GM23338 (cell line): ENCODE results near the gene NSD2. TPM values are rescaled to one million over a fixed set of nuclear protein-coding genes. Genes with fewer than 3 reads are reported as not detected.
"Not testable (repeated sequence)": the region's sequence is repeated elsewhere in the genome, so short reads cannot be mapped to it uniquely, and the experiment has no call there.

ENCODE experiments used
- ATAC-seq: fragments of 200-7000 bp; cut with Tn5 transposase; 3 replicates; pipeline ENCODE4 v1.9.1; 2020
- DNase-seq: peaks from one replicate; pipeline ENCODE4 v3.0.0-alpha.2; 2015; ENCODE audit warnings: low spot score
- H2AFZ ChIP-seq: fragments of 200-600 bp; sonication (generic); 2 replicates; pipeline ENCODE4 v1.8.0; 2016; ENCODE audit warnings: antibody characterized with exemption, mild to moderate bottlenecking, moderate library complexity
- H3F3A ChIP-seq: fragments of 200-600 bp; sonication (generic); replicated peaks from 2 replicates; pipeline ENCODE4 v1.8.0; 2017; ENCODE audit warnings: antibody characterized with exemption, mixed run types, low read depth
- H3K27ac ChIP-seq: fragments of 200-600 bp; sonication (generic); 2 replicates; pipeline ENCODE4 v1.6.1; 2016; ENCODE audit warnings: low read depth
- H3K27me3 ChIP-seq: fragments of 200-600 bp; sonication (generic); 2 replicates; pipeline ENCODE4 v1.8.0; 2016; ENCODE audit warnings: mild to moderate bottlenecking, mixed run types, moderate library complexity; ENCODE audit not compliant: insufficient read depth
- H3K36me3 ChIP-seq: fragments of 200-600 bp; sonication (generic); 2 replicates; pipeline ENCODE4 v1.8.0; 2016; ENCODE audit warnings: mild to moderate bottlenecking; ENCODE audit not compliant: insufficient read depth
- H3K4me1 ChIP-seq: fragments of 200-600 bp; sonication (generic); 2 replicates; pipeline ENCODE4 v1.8.0; 2016; ENCODE audit warnings: mild to moderate bottlenecking, moderate library complexity; ENCODE audit not compliant: insufficient read depth
- H3K4me2 ChIP-seq: fragments of 200-600 bp; sonication (generic); 2 replicates; pipeline ENCODE4 v1.7.1; 2017; ENCODE audit warnings: mixed run types
- H3K4me3 ChIP-seq: fragments of 200-600 bp; sonication (generic); 2 replicates; pipeline ENCODE4 v1.6.1; 2016; ENCODE audit warnings: mixed run types
- H3K79me2 ChIP-seq: fragments of 200-600 bp; sonication (generic); replicated peaks from 2 replicates; pipeline ENCODE4 v1.8.0; 2017; ENCODE audit warnings: mild to moderate bottlenecking; ENCODE audit not compliant: insufficient read depth
- H3K9me2 ChIP-seq: fragments of 200-600 bp; sonication (generic); 2 replicates; pipeline ENCODE4 v1.8.0; 2017; ENCODE audit not compliant: insufficient read depth
- H4K20me1 ChIP-seq: fragments of 200-600 bp; sonication (generic); replicated peaks from 2 replicates; pipeline ENCODE4 v1.8.0; 2017; ENCODE audit warnings: mild to moderate bottlenecking; ENCODE audit not compliant: insufficient read depth
- H3K27ac Mint-ChIP-seq: 2 replicates; pipeline ENCODE4 v1.8.0; 2020; ENCODE audit warnings: inconsistent platforms, mild to moderate bottlenecking, moderate library complexity, mixed read lengths
- H3K27me3 Mint-ChIP-seq: 3 replicates; pipeline ENCODE4 v1.8.0; 2022; ENCODE audit warnings: low read depth, mild to moderate bottlenecking, moderate library complexity, mixed read lengths, inconsistent platforms; ENCODE audit not compliant: insufficient read depth, poor library complexity
- H3K36me3 Mint-ChIP-seq: 3 replicates; pipeline ENCODE4 v1.8.0; 2021; ENCODE audit warnings: low read depth, mild to moderate bottlenecking, inconsistent platforms, moderate library complexity, mixed read lengths
- H3K4me1 Mint-ChIP-seq: 3 replicates; pipeline ENCODE4 v1.8.0; 2020; ENCODE audit warnings: mild to moderate bottlenecking, inconsistent platforms, mixed read lengths
- H3K4me3 Mint-ChIP-seq: 3 replicates; pipeline ENCODE4 v1.8.0; 2021; ENCODE audit warnings: moderate library complexity, mild to moderate bottlenecking, inconsistent platforms, mixed read lengths
- H3K9me3 Mint-ChIP-seq: 3 replicates; pipeline ENCODE4 v1.8.0; 2020; ENCODE audit warnings: moderate library complexity, mild to moderate bottlenecking, inconsistent platforms, mixed read lengths
- JUNB ChIP-seq: IDR thresholded peaks from one replicate; pipeline ENCODE4 v1.6.1; 2016; ENCODE audit warnings: antibody characterized with exemption; ENCODE audit not compliant: unreplicated experiment
- ZNF331 ChIP-seq: fragments of 250-450 bp; sonication (Bioruptor Pico); IDR thresholded peaks from 2 replicates; pipeline ENCODE4 v1.5.0; 2020; ENCODE audit warnings: low read depth, mild to moderate bottlenecking, moderate library complexity
- polyA plus RNA-seq: library from polyadenylated mRNA; unstranded; fragments of >200 nt; fragmentation: Nextera tagmentation; extraction: Ambion mirVana; gene quantifications from 2 replicates; pipeline ENCODE4 v1.2.1, GENCODE V29; 2016
- total RNA-seq: library from RNA; depleted of rRNA; stranded (reverse); fragments of >200 nt; shearing (Covaris generic); gene quantifications from 2 replicates; pipeline ENCODE4 v1.2.3, GENCODE V29; 2014
- TF ChIP-seq, protein P1 (sequence below): fragments of 250-450 bp; sonication (Bioruptor Pico); IDR thresholded peaks from 2 replicates; pipeline ENCODE4 v1.5.0; 2020; ENCODE audit warnings: mild to moderate bottlenecking, moderate library complexity
- TF ChIP-seq, protein P2 (sequence below): IDR thresholded peaks from one replicate; pipeline ENCODE4 v1.6.1; 2018; ENCODE audit warnings: antibody characterized with exemption; ENCODE audit not compliant: unreplicated experiment
- TF ChIP-seq, protein P3 (sequence below), 2 experiments: fragments of 200-600 bp in 1 of 2; sonication (generic) in 1 of 2; conservative IDR thresholded peaks; 2 replicates each; pipeline versions ENCODE4 v1.5.1 to v1.6.1; 2016 to 2017; ENCODE audit warnings: antibody characterized with exemption in 2 of 2, low read depth in 2 of 2, mild to moderate bottlenecking in 2 of 2, moderate library complexity in 1 of 2

The NSD2 gene
- total and polyA plus RNA-seq, 2 experiments from 2014 or later, result 33.5 to 84.4 TPM

DNA sequence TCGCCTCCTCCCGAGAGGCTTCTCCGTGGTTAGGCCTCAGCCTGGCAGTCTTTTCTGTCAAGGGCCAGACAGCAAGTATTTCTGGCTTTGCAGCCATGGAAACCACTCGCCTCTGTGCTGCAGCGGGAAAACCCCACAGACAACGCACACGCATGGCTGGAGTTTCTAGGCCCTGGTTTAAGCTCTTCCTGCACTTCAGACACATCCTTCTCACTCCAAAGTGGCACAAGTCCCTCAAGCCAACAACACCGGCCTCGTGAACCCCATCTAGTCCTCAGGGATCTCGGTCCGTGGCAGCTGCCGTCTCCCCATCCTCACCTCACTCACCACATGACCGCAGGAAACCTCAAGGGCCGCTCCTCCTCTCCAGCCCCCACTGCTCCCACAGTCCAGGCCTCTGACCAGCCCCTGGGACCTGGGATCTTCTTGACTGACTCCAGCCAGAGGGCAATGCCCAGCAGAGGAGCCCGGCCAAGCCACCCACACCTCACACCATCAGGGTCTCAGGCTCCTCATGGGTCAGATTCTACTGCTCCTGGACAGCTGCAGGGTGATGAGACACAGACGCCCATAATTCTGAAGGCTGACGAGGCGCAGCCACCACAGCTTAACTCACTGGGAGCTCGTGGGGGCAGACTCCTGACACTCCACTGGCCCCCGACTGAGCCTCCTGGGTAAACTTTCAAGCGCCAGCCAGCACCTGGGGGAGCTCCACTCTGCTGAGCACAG lies 37.0 kb upstream of the NSD2 start:
- no peak overlapping the region for H3K27ac Mint-ChIP-seq
- Histone ChIP-seq H3K27ac (no peak overlapping the region), H2AFZ (no peak overlapping the region), H3K79me2 (no peaks in the 10 kb centered on the region), H3K36me3 (peaks cover 7% of the 10 kb centered on the region; the same call in 1 of the 2 replicates), H3K4me2 (no peak overlapping the region), H3K4me3 (no peak overlapping the region), H3K4me1 (no peaks in the 10 kb centered on the region), H3K27me3 (no peaks in the 10 kb centered on the region), H3K9me2 (no peaks in the 10 kb centered on the region), H4K20me1 (no peaks in the 10 kb centered on the region; the same call in 1 of the 2 replicates), H3F3A (no peaks in the 10 kb centered on the region; the same call in 1 of the 2 replicates)
- peaks cover 10% of the 10 kb centered on the region for H3K9me3 Mint-ChIP-seq
- DNase-seq (no peak), ATAC-seq (no peak)
- peaks cover 10% of the 10 kb centered on the region for H3K4me1 Mint-ChIP-seq
- H3K27me3 Mint-ChIP-seq, result peaks cover 12% of the 10 kb centered on the region
- H3K36me3 Mint-ChIP-seq, result peaks cover 53% of the 10 kb centered on the region
- no peak overlapping the region for H3K4me3 Mint-ChIP-seq
- TF ChIP-seq, protein P1, sequence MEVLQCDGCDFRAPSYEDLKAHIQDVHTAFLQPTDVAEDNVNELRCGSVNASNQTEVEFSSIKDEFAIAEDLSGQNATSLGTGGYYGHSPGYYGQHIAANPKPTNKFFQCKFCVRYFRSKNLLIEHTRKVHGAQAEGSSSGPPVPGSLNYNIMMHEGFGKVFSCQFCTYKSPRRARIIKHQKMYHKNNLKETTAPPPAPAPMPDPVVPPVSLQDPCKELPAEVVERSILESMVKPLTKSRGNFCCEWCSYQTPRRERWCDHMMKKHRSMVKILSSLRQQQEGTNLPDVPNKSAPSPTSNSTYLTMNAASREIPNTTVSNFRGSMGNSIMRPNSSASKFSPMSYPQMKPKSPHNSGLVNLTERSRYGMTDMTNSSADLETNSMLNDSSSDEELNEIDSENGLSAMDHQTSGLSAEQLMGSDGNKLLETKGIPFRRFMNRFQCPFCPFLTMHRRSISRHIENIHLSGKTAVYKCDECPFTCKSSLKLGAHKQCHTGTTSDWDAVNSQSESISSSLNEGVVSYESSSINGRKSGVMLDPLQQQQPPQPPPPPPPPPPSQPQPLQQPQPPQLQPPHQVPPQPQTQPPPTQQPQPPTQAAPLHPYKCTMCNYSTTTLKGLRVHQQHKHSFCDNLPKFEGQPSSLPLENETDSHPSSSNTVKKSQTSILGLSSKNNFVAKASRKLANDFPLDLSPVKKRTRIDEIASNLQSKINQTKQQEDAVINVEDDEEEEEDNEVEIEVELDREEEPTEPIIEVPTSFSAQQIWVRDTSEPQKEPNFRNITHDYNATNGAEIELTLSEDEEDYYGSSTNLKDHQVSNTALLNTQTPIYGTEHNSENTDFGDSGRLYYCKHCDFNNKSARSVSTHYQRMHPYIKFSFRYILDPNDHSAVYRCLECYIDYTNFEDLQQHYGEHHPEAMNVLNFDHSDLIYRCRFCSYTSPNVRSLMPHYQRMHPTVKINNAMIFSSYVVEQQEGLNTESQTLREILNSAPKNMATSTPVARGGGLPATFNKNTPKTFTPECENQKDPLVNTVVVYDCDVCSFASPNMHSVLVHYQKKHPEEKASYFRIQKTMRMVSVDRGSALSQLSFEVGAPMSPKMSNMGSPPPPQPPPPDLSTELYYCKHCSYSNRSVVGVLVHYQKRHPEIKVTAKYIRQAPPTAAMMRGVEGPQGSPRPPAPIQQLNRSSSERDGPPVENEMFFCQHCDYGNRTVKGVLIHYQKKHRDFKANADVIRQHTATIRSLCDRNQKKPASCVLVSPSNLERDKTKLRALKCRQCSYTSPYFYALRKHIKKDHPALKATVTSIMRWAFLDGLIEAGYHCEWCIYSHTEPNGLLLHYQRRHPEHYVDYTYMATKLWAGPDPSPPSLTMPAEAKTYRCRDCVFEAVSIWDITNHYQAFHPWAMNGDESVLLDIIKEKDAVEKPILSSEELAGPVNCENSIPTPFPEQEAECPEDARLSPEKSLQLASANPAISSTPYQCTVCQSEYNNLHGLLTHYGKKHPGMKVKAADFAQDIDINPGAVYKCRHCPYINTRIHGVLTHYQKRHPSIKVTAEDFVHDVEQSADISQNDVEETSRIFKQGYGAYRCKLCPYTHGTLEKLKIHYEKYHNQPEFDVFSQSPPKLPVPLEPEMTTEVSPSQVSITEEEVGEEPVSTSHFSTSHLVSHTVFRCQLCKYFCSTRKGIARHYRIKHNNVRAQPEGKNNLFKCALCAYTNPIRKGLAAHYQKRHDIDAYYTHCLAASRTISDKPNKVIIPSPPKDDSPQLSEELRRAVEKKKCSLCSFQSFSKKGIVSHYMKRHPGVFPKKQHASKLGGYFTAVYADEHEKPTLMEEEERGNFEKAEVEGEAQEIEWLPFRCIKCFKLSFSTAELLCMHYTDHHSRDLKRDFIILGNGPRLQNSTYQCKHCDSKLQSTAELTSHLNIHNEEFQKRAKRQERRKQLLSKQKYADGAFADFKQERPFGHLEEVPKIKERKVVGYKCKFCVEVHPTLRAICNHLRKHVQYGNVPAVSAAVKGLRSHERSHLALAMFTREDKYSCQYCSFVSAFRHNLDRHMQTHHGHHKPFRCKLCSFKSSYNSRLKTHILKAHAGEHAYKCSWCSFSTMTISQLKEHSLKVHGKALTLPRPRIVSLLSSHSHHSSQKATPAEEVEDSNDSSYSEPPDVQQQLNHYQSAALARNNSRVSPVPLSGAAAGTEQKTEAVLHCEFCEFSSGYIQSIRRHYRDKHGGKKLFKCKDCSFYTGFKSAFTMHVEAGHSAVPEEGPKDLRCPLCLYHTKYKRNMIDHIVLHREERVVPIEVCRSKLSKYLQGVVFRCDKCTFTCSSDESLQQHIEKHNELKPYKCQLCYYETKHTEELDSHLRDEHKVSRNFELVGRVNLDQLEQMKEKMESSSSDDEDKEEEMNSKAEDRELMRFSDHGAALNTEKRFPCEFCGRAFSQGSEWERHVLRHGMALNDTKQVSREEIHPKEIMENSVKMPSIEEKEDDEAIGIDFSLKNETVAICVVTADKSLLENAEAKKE, result no peak
- TF ChIP-seq, protein P2, sequence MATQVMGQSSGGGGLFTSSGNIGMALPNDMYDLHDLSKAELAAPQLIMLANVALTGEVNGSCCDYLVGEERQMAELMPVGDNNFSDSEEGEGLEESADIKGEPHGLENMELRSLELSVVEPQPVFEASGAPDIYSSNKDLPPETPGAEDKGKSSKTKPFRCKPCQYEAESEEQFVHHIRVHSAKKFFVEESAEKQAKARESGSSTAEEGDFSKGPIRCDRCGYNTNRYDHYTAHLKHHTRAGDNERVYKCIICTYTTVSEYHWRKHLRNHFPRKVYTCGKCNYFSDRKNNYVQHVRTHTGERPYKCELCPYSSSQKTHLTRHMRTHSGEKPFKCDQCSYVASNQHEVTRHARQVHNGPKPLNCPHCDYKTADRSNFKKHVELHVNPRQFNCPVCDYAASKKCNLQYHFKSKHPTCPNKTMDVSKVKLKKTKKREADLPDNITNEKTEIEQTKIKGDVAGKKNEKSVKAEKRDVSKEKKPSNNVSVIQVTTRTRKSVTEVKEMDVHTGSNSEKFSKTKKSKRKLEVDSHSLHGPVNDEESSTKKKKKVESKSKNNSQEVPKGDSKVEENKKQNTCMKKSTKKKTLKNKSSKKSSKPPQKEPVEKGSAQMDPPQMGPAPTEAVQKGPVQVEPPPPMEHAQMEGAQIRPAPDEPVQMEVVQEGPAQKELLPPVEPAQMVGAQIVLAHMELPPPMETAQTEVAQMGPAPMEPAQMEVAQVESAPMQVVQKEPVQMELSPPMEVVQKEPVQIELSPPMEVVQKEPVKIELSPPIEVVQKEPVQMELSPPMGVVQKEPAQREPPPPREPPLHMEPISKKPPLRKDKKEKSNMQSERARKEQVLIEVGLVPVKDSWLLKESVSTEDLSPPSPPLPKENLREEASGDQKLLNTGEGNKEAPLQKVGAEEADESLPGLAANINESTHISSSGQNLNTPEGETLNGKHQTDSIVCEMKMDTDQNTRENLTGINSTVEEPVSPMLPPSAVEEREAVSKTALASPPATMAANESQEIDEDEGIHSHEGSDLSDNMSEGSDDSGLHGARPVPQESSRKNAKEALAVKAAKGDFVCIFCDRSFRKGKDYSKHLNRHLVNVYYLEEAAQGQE, result no peak
- TF ChIP-seq JUNB, result no peak
- TF ChIP-seq, protein P3, sequence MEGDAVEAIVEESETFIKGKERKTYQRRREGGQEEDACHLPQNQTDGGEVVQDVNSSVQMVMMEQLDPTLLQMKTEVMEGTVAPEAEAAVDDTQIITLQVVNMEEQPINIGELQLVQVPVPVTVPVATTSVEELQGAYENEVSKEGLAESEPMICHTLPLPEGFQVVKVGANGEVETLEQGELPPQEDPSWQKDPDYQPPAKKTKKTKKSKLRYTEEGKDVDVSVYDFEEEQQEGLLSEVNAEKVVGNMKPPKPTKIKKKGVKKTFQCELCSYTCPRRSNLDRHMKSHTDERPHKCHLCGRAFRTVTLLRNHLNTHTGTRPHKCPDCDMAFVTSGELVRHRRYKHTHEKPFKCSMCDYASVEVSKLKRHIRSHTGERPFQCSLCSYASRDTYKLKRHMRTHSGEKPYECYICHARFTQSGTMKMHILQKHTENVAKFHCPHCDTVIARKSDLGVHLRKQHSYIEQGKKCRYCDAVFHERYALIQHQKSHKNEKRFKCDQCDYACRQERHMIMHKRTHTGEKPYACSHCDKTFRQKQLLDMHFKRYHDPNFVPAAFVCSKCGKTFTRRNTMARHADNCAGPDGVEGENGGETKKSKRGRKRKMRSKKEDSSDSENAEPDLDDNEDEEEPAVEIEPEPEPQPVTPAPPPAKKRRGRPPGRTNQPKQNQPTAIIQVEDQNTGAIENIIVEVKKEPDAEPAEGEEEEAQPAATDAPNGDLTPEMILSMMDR (conservative IDR thresholded peaks at IDR 0.05; ENCODE audit: low read depth in 2 of 2), result no peak
- no peak for TF ChIP-seq ZNF331

DNA sequence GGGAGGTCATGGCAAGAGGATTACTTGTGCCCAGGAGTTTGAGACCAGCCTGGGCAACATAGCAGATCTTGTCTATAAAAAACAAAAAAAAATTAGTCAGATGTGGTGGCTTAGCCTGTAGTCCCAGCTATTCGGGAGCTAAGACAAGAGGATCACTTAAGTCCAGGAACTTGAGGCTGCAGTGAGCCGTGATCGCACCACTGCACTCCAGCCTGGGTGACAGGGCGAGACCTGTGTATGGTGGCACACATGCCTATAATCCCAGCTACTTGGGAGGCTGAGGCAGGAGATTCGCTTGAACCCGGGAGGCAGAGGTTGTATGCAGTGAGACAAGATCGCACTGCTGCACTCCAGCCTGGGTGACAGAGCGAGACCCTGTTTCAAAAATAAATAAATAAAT lies 35.4 kb upstream of the NSD2 start:
- not testable (repeated sequence) for H3K9me3 Mint-ChIP-seq, H3K79me2 ChIP-seq, H3K27ac Mint-ChIP-seq, H3K4me3 Mint-ChIP-seq, ATAC-seq, H3K9me2 ChIP-seq, H3K27ac ChIP-seq, H3K27me3 Mint-ChIP-seq, H3K4me1 ChIP-seq, H3K27me3 ChIP-seq, H3K4me1 Mint-ChIP-seq, DNase-seq, H3F3A ChIP-seq, H3K4me2 ChIP-seq, H4K20me1 ChIP-seq, H3K4me3 ChIP-seq, H2AFZ ChIP-seq
- peaks cover 18% of the 10 kb centered on the region for H3K36me3 ChIP-seq
- H3K36me3 Mint-ChIP-seq, result peaks cover 49% of the 10 kb centered on the region
